ENCODE data around the gene RGS16.

RGS16 gene

GRCh38 chr1:182629080-182629479, 24.9 kb upstream of the RGS16 start:
- DNase-seq, result no peak

- no peak for DNase-seq
These were observed 24.5 kb upstream of the RGS16 start for GRCh38 chr1:182628657-182629056.

- DNase-seq, result no peak
These were observed 23.4 kb upstream of the RGS16 start for GRCh38 chr1:182627622-182628021.

- no peak for DNase-seq
These were observed 22.3 kb upstream of the RGS16 start for GRCh38 chr1:182626527-182626926.

GRCh38 chr1:182625719-182626504, 21.7 kb upstream of the RGS16 start:
- no peak for DNase-seq

- DNase-seq, result no peak
These were observed 20.8 kb upstream of the RGS16 start for GRCh38 chr1:182625024-182625423.

- no peak for DNase-seq
These were observed 20.4 kb upstream of the RGS16 start for GRCh38 chr1:182624577-182624976.

GRCh38 chr1:182622901-182623528, 18.8 kb upstream of the RGS16 start:
- no peak for DNase-seq

GRCh38 chr1:182621906-182622305, 17.7 kb upstream of the RGS16 start:
- no peak for DNase-seq

GRCh38 chr1:182620924-182621585, 16.9 kb upstream of the RGS16 start:
- no peak for DNase-seq

- DNase-seq, result no peak
These were observed 13.7 kb upstream of the RGS16 start for GRCh38 chr1:182617734-182618351.

- DNase-seq, result no peak
These were observed 12.8 kb upstream of the RGS16 start for GRCh38 chr1:182617014-182617429.

GRCh38 chr1:182616130-182617013, 12.2 kb upstream of the RGS16 start:
- peak; percentile 82 for DNase-seq

- DNase-seq, result peak; percentile 71
These were observed 11.4 kb upstream of the RGS16 start for GRCh38 chr1:182615468-182616129.

- peak; percentile 48 for DNase-seq
These were observed 10.7 kb upstream of the RGS16 start for GRCh38 chr1:182614796-182615454.

GRCh38 chr1:182611787-182612186, 7.6 kb upstream of the RGS16 start:
- DNase-seq, result no peak

GRCh38 chr1:182611326-182611725, 7.1 kb upstream of the RGS16 start:
- DNase-seq, result no peak

- DNase-seq, result no peak
These were observed 6.5 kb upstream of the RGS16 start for GRCh38 chr1:182610606-182611194.

GRCh38 chr1:182608845-182609610, 4.8 kb upstream of the RGS16 start:
- no peak for DNase-seq

GRCh38 chr1:182608236-182608635, 4.0 kb upstream of the RGS16 start:
- no peak for DNase-seq

Measured in DMS79 (cell line).